GM06990 (cell line): ENCODE measurements around the gene LRBA.

Source experiments
- DNase-seq: peaks from one replicate; pipeline ENCODE4 v3.0.0-alpha.2; 2011; ENCODE audit not compliant: insufficient read length; ENCODE audit errors: extremely low read depth
- H3K27me3 ChIP-seq: replicated peaks from 2 replicates; pipeline ENCODE4 v1.6.0; 2011; ENCODE audit warnings: low read length; ENCODE audit not compliant: control insufficient read depth, insufficient read depth
- H3K36me3 ChIP-seq: 2 replicates; pipeline ENCODE4 v1.5.1; 2011; ENCODE audit warnings: low read length; ENCODE audit not compliant: control insufficient read depth, insufficient read depth
- H3K4me3 ChIP-seq: replicated peaks from 2 replicates; pipeline ENCODE4 v1.5.1; 2011; ENCODE audit warnings: low read depth, mild to moderate bottlenecking, control low read depth, low read length
- TF ChIP-seq, protein P1 (sequence below): IDR thresholded peaks from 2 replicates; pipeline ENCODE4 v1.5.1; 2011; ENCODE audit warnings: low read length, control low read depth, mild to moderate bottlenecking, inconsistent platforms; ENCODE audit not compliant: insufficient read depth, poor library complexity, severe bottlenecking

The LRBA gene

DNA sequence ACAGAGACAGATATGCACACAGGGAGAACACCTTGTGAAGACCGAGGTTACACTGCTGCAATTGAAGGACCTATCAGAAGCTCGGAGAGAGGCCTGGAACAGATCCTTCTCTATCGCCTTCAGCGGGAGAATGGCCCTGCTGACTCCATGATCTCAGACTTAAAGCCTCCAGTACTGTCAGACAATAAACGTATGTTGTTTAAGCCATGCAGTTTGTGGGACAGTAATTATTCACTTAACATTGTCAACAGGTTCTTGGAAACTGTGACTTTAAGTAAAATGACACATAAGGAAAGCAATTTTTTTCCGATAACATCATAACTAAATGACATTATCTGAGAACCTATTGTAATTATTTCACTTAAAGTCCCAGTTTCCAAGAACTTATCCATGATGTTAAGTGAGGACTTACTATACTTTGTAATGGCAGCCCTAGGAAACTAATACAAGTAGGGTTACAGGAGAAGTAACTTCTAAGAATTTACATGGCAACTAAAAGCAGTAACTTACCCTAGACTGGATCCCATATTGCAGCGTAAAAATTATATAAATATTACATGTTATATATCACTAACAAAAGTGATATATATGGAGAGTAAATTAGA lies 613.9 kb downstream of the LRBA start:
- TF ChIP-seq, protein P1, sequence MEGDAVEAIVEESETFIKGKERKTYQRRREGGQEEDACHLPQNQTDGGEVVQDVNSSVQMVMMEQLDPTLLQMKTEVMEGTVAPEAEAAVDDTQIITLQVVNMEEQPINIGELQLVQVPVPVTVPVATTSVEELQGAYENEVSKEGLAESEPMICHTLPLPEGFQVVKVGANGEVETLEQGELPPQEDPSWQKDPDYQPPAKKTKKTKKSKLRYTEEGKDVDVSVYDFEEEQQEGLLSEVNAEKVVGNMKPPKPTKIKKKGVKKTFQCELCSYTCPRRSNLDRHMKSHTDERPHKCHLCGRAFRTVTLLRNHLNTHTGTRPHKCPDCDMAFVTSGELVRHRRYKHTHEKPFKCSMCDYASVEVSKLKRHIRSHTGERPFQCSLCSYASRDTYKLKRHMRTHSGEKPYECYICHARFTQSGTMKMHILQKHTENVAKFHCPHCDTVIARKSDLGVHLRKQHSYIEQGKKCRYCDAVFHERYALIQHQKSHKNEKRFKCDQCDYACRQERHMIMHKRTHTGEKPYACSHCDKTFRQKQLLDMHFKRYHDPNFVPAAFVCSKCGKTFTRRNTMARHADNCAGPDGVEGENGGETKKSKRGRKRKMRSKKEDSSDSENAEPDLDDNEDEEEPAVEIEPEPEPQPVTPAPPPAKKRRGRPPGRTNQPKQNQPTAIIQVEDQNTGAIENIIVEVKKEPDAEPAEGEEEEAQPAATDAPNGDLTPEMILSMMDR: no peak
- Histone ChIP-seq H3K4me3 (no peak overlapping the region), H3K27me3 (no peaks in the 10 kb centered on the region)

DNA sequence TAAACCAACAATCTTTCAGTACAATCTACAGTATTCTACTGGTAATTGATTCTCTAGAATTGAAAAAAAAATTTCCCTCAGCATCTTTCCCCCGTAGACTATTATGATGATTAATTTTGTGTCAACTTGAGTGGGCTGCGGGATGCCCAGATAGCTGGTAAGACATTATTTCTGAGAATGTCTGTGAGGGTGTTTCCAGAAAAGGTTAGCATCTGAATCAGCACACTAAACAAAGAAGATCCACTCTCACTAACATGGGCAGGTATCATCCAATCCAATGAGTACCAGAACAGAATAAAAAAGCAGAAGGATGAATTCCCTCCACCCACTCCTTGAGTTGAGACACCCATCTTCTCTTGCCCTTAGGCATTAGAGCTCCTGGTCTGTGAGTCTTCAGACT lies 619.2 kb downstream of the LRBA start:
- no peak for DNase-seq
- Histone ChIP-seq H3K36me3 (no peaks in the 10 kb centered on the region), H3K4me3 (no peak overlapping the region), H3K27me3 (no peaks in the 10 kb centered on the region)
- TF ChIP-seq, protein P1: no peak

More for the DNA sequence above, 613.9 kb downstream of the LRBA start:
- no peak for DNase-seq
- no peaks in the 10 kb centered on the region for H3K36me3 ChIP-seq

DNA sequence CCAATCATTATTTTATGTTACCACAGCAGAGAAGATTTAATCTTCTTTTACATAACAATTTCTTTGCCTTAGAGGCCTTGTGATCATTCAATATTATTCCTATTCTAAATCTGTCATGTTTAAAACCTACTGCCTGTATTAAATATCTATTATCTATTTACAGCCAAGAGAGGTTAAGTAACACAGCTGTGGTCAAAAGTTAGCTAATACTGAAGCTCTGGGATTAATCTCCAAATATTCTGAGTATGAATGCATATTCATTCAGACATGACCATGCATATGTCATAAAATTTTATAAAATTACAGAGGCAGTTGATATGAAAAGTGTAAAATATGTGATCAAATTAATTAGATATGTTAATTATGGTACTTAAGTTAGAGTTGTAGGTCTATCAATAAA lies 621.0 kb downstream of the LRBA start:
- TF ChIP-seq, protein P1: no peak
- H3K4me3 ChIP-seq: no peak overlapping the region

DNA sequence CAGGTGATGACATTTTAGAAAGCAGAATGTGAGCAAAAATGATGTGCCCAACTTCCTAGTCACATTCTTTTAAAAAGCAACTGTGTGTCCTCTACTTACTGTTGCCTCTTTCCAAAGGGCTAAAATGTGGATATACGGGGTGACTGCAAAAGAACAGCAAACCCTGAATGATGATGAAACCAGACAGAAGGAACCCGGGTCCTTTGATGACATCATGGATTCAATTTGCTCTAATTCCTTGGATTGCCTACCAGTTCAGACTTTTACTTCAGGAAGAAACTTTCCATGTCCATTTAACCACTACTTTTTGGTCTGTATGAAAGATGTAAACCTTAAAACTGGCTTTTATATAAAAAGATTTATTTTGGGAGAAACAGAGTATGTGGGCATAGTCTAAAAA lies 624.0 kb downstream of the LRBA start:
- TF ChIP-seq, protein P1: no peak
- no peak overlapping the region for H3K4me3 ChIP-seq
- H3K36me3 ChIP-seq: no peaks in the 10 kb centered on the region

More for the DNA sequence above, 621.0 kb downstream of the LRBA start:
- DNase-seq: no peak
- H3K36me3 ChIP-seq: no peaks in the 10 kb centered on the region
- H3K27me3 ChIP-seq: no peaks in the 10 kb centered on the region

DNA sequence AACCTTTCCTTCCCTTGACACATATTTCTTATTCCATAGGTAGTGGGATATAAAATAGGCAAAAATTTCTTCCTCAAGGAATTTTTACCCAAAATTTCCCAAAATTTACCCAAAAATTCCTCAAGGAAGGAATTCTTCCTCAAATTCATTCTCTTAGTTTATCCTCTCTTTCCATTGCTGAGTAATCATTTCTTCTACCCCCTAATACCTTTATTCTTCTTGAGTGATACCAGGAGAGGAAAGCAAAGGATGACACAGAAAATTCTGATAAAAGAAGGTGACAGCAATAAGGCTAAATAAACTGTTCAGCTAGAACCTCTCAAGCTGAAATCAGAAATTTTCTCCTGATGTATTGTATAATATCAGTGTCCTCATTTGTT lies 624.6 kb downstream of the LRBA start:
- TF ChIP-seq, protein P1: no peak
- no peak for DNase-seq
- H3K36me3 ChIP-seq: no peaks in the 10 kb centered on the region
- H3K4me3 ChIP-seq: no peak overlapping the region
- no peaks in the 10 kb centered on the region for H3K27me3 ChIP-seq

More for the DNA sequence above, 624.0 kb downstream of the LRBA start:
- no peak for DNase-seq
- H3K27me3 ChIP-seq: no peaks in the 10 kb centered on the region

DNA sequence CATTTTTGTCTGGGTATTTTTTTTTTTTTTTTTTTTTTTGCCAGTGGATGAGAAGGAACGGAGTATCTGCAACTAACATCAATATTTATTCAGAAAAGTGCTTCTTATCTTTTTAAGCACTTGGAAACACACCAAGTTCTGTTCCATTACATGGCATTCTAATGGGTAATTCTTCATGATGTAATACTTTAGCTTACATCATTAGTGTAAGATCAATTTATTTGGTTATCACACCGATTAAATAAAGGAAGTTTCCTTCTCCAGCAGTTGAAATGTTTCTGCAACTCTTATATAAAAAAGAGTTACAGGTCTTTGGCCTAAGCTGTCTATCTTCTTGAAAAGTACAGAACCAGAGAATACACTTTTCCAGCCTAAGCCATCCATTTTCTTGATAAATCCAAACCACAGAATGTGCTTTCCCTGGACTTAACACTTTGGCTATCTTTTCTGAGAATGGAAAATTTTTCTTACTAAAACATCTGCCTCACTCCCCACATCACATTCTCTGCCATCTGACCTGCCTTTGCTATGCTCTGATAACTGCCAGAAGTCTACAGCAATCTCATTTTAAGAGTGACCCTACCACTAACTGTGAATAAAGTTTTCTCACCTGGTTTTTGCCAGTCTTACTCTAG lies 625.1 kb downstream of the LRBA start:
- no peak for DNase-seq
- TF ChIP-seq, protein P1: no peak
- Histone ChIP-seq H3K27me3 (no peaks in the 10 kb centered on the region), H3K4me3 (no peak overlapping the region), H3K36me3 (no peaks in the 10 kb centered on the region)
